Upper lobe of left lung (tissue), 4 donors: ENCODE results near the gene CAST.

Source experiments
- EP300 ChIP-seq, 4 donors: sonication (generic); formaldehyde crosslinking; IDR thresholded peaks; one replicate each; pipeline ENCODE4 v1.5.1; 2017; ENCODE audit warnings: antibody characterized with exemption in 4 of 4, control low read depth in 2 of 4
- TF ChIP-seq, protein P1 (sequence below), 6 experiments: fragments of 450-650 bp in 4 of 6; fragments of 200-600 bp in 2 of 6; sonication (generic) in 2 of 6; IDR thresholded peaks; one replicate each; pipeline ENCODE4 v1.5.1; 2016 to 2019; ENCODE audit warnings: antibody characterized with exemption in 6 of 6

GRCh38 chr5:96716716-96717115 is 54.5 kb downstream of the CAST start:
- TF ChIP-seq, protein P1, sequence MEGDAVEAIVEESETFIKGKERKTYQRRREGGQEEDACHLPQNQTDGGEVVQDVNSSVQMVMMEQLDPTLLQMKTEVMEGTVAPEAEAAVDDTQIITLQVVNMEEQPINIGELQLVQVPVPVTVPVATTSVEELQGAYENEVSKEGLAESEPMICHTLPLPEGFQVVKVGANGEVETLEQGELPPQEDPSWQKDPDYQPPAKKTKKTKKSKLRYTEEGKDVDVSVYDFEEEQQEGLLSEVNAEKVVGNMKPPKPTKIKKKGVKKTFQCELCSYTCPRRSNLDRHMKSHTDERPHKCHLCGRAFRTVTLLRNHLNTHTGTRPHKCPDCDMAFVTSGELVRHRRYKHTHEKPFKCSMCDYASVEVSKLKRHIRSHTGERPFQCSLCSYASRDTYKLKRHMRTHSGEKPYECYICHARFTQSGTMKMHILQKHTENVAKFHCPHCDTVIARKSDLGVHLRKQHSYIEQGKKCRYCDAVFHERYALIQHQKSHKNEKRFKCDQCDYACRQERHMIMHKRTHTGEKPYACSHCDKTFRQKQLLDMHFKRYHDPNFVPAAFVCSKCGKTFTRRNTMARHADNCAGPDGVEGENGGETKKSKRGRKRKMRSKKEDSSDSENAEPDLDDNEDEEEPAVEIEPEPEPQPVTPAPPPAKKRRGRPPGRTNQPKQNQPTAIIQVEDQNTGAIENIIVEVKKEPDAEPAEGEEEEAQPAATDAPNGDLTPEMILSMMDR (IDR thresholded peaks at IDR 0.05), result no peak
- no peak for TF ChIP-seq EP300 (IDR thresholded peaks at IDR 0.05)
